SH-SY5Y (cell line): ENCODE measurements around the gene LCP1.

ENCODE experiments used
- GATA2 ChIP-seq: IDR thresholded peaks from 2 replicates; pipeline ENCODE4 v1.6.1; 2011; ENCODE audit warnings: mild to moderate bottlenecking, low read depth, low read length
- GATA3 ChIP-seq: IDR thresholded peaks from 2 replicates; pipeline ENCODE4 v1.6.1; 2011; ENCODE audit warnings: low read depth, mild to moderate bottlenecking, low read length, moderate library complexity

Gene LCP1

DNA sequence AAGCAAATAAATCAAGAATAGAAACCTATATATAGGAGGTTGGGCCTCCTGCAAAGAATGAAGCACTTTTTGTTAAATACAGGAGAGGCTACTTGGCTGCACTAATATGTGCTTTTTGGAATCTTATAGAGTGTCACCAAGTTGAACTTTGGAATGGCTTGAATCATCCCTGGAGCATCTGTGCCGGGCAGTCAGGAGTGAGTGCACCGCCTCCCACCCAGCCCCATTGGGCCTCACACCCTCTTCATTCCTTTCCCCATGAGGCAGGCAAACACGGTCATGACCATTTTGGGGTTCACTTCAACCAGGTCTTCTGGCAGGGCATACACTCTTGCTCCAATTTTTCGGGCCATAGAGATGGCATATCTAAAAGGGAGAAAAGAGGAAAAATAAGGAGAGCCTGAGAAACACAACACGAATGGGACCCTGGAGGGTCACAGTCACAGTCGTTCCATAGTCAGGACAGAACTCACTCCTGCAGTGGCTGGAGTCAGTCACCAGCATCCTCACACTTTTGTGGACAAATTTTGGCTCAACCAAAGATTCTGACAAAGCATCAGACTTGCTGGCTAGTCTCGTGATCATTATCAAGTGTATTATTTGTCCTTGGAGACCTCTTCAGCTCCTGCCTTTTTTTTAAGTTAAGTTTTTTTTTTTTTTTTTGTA is 54.5 kb downstream of the LCP1 start:
- TF ChIP-seq GATA2: no peak
- TF ChIP-seq GATA3: no peak

GRCh38 chr13:46126552-46127357 is 55.2 kb downstream of the LCP1 start:
- no peak for TF ChIP-seq GATA2
- TF ChIP-seq GATA3: no peak

- TF ChIP-seq GATA2: no peak
- TF ChIP-seq GATA3: no peak
These were observed 55.9 kb downstream of the LCP1 start for GRCh38 chr13:46126056-46126455.

DNA sequence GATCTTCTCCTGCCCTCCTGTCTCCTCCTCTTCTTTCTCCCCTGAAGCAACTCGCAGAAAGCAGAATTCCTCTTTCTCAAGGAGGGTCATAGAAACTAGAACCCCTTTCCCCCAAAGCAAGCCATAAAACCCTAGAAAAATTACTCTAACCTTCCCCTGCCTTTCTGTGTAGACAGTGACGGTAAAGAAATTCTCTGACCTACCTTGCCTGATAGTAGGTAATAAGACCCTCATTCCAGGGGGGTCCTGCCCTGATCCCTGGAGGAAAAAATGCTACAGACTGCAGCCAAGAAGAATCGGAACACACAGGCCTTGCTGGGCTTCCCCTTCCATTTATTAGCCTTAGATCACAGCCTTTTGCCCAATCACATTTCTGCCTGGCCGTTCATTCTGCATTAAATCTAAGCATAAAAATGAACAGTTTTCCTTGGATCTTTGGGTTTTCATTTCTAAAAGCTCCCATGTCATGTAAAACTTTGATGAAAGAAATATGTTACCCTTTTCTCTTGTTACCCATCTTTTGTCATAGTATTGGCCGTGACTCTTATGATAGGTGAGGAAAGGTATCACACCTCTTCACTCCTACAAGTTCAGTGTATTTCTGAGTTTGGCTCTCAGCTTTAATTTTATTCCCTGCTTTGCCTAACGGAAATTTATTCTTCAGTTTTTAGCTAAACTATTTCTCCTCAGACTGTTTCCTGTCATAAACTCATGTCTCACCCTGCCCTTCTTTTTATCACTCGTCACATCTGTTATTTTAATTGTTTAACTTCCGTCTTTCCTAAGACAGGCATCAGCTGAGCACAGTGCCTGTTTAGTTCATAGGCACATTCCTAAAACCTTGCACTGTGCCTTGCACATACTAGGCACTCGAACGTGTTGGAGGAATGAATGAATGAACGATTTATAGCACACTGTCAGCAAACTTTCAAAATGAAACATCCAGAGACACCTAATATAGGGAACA is 56.7 kb downstream of the LCP1 start:
- TF ChIP-seq GATA2 (no peak), GATA3 (no peak)

GRCh38 chr13:46124531-46124966 is 57.4 kb downstream of the LCP1 start:
- TF ChIP-seq GATA3 (no peak), GATA2 (no peak)

DNA sequence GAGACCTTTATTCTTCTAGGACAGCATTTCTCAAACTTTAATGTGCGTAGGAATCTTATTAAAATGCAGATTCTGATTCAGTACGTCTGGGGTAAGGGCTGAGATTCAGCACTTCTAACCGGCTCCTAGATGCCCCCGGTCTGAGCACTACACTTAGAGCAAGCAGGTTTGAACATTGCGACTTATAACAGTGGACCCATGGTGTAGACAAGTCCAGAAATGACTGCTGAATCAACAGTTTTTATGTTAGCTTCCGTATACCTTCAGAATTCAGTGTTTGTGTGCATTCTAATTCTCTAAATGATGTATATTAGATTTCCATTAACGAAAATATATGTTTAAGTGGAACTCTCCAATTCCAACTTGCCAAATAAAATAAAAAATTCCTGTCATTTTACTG is 59.7 kb downstream of the LCP1 start:
- no peak for TF ChIP-seq GATA3
- no peak for TF ChIP-seq GATA2

- TF ChIP-seq GATA2: no peak
- TF ChIP-seq GATA3: no peak
These were observed 60.3 kb downstream of the LCP1 start for GRCh38 chr13:46121597-46122163.

GRCh38 chr13:46121033-46121432 is 60.9 kb downstream of the LCP1 start:
- no peak for TF ChIP-seq GATA3
- no peak for TF ChIP-seq GATA2

DNA sequence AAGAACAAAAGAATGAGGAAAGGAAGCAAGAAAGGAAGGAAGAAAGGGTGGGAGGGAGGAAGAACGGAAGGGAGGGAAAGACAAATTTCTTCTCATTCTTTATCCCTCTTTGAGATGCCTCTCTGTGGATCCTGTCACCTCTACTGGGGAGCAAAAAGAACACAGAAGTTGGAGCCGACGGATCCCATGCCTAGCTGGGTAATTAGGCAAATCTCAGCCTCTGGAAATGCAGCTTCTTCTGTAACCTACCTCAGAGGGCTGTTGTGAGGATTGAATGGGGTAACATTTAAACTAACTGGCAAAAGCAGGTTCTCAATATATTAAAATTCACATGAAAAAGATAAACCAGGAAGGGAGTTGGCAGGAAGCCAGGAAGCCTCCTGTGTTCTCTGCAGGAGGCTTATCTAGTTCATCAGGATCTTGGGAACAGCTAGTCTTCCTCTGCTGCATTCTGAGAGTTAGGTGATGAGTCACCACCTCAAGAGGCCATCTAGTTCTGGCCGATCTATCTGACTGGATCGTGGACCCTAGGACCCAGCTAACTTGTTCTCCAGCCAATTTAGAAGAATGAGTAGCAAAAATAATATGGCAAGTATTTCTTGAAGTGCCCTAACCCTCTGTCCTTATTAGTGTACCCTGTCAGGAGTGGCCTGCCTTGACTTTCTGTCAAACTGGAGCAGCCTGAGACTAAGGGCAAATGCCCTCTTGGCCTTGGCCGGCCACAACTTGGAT is 61.9 kb downstream of the LCP1 start:
- TF ChIP-seq GATA2: no peak
- no peak for TF ChIP-seq GATA3

GRCh38 chr13:46116653-46117502 is 65.1 kb downstream of the LCP1 start:
- no peak for TF ChIP-seq GATA2
- no peak for TF ChIP-seq GATA3

GRCh38 chr13:46114613-46115012 is 67.4 kb downstream of the LCP1 start:
- no peak for TF ChIP-seq GATA2
- TF ChIP-seq GATA3: no peak

GRCh38 chr13:46113596-46113995 is 68.4 kb downstream of the LCP1 start:
- no peak for TF ChIP-seq GATA3
- TF ChIP-seq GATA2: no peak

DNA sequence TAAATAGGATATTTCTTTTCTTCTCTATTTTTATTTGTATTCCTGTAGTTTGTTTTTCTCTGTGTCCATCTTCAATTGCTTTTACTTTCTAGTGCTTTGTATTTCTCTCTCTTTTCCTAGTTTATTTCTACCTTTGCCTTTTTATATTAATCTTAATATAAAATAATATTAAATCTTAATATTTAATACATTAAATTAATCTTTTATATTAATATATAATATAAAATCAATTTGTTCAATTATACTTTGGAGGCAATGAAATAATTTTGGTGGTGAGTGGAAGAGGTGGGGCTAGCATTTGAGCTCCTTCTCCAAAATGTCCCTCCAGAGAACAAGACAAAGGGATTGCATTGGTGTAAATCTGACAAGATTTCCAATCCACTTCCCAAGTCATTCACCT is 70.8 kb downstream of the LCP1 start:
- TF ChIP-seq GATA3: no peak
- TF ChIP-seq GATA2: no peak
